ENCODE data around the gene POLE2.
A peak's percentile ranks its signal among the peaks of the same experiment; 100 is the strongest.
"Not testable (repeated sequence)": the region's sequence is repeated elsewhere in the genome, so short reads cannot be mapped to it uniquely, and the experiment has no call there.

Gene POLE2

DNA sequence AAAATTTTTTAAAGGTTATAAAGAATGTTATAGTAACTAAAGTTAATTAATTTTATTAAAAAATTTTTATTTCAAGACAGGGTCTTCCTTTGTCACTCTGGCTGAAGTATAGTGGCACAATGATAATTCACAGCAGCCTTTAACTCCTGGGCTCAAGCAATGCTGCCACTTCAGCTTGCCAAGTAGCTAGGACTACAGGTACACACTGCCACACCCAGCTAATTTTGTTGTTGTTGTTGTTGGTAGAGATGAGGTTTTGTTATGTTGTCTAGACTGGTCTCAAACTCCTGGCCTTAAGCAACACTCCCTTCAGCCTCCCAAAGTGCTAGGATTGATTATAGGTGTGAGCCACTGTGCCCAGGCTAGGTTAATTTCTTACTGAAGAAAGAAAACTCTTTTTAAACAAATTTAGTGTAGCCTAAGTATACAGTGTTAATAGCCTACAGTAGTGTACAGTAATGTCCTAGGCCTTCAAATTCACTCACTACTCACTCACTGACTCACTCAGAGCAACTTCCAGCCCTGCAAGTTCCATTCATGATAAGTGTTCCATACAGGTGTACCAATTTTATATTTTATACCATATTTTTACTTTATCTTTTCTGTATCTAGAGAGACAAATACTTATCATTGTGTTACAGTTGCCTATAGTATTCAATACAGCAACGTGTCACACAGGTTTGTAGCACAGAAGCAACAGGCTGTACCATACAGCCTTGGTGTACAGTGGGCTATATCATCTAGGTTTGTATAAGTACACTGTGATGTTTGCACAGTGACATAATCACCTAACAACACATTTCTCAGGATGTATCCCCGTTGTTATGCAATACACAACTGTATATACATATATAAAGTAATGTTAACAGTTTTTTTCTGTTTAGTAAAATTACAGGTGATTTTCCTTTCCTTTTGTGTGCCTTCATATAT is 28.2 kb downstream of the POLE2 start:
- no peak for DNase-seq (ENCODE audit: low spot score)

DNA sequence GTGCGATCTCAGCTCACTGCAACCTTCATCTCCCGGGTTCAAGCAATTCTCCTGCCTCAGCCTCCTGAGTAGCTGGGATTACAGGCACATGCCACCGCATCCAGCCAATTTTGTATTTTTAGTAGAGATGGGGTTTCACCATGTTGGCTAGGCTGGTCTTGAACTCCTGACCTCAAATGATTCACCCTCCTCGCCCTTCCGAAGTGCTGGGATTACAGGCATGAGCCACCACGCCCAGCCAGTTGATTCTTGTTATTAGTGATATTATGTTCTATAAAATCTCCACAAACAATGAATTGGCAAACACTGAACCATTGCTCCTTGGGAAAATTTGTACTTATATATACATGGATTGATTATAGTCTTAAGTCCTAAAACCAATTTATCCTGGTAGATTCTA is 30.5 kb downstream of the POLE2 start:
- DNase-seq (ENCODE audit: low spot score) = not testable (repeated sequence)

- DNase-seq (ENCODE audit: low spot score) = no peak
Observed at GRCh38 chr14:49654511-49654910, 33.5 kb downstream of the POLE2 start.

DNA sequence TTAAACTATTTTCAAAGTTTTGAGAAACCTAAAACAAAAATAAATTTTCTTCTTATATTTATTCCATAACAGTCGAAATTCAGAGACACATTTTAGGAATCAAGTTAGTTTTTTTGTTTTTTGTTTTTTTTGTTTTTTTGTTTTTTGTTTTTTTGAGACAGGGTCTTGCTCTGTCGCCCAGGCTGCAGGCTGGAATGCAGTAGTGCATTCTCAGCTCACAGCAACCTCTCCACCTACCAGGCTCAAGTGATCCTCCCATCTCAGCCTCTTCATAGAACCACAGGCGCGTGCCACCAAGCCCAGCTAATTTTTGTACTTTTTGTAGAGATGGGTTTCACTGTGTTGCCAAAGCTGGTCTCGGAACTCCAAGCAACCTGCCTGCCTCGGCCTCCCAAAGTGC is 34.5 kb downstream of the POLE2 start:
- no peak for DNase-seq (ENCODE audit: low spot score)

DNA sequence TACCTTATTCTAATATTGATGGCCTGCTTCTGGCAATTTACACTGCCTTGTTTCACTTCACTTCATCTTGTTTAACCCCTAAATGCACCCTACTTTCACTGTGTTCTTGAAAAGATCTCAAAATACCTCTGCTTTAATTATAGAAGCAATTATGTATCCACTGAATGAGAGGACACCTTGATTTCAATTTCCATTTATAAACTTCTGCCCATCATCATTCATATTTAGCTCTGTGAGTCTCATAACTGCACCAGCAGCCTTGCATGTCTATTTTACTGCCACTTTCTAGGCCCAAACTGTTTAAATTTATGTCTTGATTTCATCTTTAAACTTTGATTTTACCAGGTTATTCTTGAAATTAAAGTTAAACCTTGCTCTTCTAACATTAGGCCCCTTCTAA is 45.9 kb downstream of the POLE2 start:
- DNase-seq (ENCODE audit: low spot score) = no peak

DNA sequence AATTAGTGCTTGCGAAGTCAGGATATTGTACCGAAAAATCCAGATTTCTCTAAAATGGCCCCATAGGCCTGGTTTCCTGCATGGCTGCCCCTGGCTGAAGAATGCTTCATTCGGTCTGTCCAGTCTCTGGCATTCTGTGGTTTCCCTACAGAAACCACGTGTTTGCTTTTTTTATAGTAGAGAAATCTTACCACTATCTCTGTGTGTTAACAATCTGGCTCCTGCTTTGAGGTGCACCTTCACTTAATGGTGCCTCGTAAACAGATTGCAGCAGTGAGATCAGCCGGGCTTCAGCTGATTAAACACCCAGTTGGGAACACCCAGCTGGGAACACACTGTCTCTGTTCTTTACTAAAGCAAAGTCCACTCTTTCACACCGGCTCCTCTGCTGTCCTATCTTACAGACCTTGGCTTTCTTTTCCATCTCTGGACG is 46.3 kb downstream of the POLE2 start:
- no peak for DNase-seq (ENCODE audit: low spot score)

GRCh38 chr14:49640540-49641417 is 47.2 kb downstream of the POLE2 start:
- DNase-seq (ENCODE audit: low spot score) = no peak

DNA sequence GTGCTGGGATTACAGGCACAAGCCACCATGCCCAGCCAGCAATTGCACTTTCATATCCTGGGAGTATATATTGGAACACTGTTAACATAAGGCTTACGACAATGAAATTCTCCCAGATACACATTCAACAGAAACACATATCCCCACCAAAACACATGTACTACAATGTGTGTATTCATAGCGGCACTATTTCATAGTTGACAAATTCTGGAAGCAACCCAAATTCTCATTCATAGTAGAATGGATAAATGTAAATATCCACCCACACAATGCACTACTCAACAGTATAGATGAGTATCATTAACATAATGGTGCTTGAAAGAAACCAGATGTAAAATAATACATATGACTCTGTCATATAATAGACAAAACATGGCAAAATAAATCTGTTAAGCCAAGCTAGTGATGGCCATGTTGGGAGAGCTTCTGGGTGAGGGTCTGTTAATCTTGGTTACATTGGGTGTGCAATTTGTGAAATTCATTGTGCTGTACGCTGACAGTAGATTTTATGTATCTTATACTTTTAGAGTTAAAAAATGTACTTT is 50.4 kb downstream of the POLE2 start:
- no peak for DNase-seq (ENCODE audit: low spot score)

GRCh38 chr14:49636866-49637265 is 51.1 kb downstream of the POLE2 start:
- no peak for DNase-seq (ENCODE audit: low spot score)

GRCh38 chr14:49634547-49635334 is 53.3 kb downstream of the POLE2 start, which contains the start of gene DNAAF2:
TSS of gene DNAAF2 (minus strand) at chr14:49635244. CDS start at chr14:49635149, 95 bp downstream.
- peak; percentile 63 for DNase-seq (ENCODE audit: low spot score)

GRCh38 chr14:49633640-49634546 is 54.1 kb downstream of the POLE2 start:
- peak; percentile 87 for DNase-seq (ENCODE audit: low spot score)

DNA sequence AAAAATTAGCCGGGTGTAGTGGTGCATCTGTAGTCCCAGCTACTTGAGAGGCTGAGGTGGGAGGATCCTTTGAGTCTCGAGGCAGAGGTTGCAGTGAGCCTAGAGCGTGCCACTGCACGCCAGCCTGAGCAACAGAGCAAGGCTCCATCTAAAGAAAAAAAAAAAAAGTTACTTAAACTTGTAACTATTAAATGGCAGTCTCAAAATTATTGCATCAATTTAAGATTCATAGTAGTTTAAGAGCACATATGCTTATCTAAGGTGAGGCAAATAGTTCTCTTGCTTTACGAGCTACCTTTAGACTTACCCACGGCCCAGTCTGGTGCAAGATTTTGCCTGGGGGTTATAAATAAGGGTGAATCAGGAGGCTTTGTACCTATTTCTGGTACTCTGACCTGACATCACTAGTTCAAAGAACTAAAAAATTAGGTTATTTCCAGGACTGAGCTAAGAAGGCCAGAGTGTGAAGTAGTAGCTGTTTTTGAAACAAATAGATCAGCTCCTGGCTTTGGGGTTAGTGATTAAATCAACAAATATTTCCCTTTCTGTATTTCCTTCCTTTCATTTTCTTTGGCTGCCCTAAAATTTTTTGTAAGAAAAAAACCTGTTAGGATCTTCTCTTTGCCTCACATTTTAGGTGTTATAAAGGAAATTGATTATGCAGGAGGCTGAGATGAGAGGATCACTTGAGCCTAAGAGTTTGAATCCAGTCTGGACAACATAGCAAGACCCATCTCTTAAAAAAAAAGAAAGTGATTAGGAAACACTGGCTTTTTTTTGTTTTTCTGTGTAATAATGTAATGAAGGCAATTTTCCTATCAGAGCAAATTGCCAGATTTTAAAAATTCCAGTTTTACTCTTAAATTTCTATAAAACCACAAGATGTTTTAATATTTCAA is 63.8 kb downstream of the POLE2 start:
- no peak for DNase-seq (ENCODE audit: low spot score)

GRCh38 chr14:49623387-49623786 is 64.6 kb downstream of the POLE2 start:
- no peak for DNase-seq (ENCODE audit: low spot score)

- DNase-seq (ENCODE audit: low spot score) = peak; percentile 18
Observed at GRCh38 chr14:49622022-49622607, 65.9 kb downstream of the POLE2 start.

DNA sequence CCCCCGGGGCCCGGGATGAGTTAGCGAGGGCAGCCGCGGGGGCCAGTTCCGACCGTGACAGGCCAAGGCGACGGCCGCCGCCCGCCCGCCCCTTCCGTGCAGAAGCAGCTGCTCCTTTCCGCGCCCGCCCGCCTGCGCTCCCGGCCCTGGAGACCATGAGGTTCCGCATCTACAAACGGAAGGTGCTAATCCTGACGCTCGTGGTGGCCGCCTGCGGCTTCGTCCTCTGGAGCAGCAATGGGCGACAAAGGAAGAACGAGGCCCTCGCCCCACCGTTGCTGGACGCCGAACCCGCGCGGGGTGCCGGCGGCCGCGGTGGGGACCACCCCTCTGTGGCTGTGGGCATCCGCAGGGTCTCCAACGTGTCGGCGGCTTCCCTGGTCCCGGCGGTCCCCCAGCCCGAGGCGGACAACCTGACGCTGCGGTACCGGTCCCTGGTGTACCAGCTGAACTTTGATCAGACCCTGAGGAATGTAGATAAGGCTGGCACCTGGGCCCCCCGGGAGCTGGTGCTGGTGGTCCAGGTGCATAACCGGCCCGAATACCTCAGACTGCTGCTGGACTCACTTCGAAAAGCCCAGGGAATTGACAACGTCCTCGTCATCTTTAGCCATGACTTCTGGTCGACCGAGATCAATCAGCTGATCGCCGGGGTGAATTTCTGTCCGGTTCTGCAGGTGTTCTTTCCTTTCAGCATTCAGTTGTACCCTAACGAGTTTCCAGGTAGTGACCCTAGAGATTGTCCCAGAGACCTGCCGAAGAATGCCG is 66.7 kb downstream of the POLE2 start:
- DNase-seq (ENCODE audit: low spot score) = peak; percentile 33

DNA sequence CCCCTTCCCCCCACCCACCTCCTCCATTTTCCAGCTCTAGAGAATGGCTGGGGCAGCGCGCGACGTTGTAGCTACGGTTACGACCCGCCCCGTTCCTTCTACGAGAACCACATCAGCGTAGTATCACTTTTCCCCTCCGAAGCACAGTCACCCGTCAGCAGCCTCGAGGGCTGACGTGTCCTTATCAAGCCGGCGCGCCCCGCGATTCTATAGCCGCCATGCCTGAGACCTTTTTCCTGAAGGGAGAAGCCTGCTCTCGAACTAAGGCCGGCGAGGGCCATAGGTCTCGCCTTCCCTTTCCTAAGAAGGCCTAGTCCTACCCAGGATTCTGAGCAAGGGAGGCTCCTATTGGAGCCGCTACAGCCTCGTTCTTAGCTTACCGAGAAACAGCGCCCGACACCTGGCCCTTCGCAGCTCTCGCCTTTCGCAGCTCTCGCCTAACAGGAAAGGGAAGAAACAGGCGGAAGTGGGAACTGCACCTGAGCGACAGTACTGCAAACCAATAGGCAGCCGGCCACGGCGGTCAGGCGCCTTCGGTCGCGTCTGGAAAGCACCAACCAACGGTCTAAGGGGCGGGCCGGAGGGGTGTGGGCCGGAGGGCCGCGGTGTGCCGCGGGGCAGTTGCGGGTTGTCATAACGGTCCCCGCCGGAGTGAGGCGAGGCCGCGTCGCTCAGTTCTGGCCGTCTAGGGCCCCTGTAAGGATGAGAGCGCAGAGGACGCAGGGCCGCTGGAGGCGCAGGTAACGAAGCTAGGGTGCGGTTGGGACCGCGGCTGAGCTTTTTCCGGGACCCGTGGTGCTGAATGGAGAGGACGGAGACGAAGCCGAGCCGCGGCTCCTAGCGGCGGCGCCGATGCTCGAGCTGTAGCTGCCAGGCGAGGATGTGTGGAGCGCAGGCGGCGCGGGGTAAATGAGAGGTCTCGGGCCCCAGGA is 67.6 kb downstream of the POLE2 start, which contains the start of the genes MGAT2 and RPL36AL:
Gene MGAT2 (plus strand): TSS at position 618 of the 932 bp plus-strand sequence. CDS start 470 bp downstream, outside the sequence.
Gene RPL36AL (minus strand): TSS at position 445 of the 932 bp plus-strand sequence. CDS start 1,522 bp downstream, outside the sequence.
- DNase-seq (ENCODE audit: low spot score) = peak; percentile 97

DNA sequence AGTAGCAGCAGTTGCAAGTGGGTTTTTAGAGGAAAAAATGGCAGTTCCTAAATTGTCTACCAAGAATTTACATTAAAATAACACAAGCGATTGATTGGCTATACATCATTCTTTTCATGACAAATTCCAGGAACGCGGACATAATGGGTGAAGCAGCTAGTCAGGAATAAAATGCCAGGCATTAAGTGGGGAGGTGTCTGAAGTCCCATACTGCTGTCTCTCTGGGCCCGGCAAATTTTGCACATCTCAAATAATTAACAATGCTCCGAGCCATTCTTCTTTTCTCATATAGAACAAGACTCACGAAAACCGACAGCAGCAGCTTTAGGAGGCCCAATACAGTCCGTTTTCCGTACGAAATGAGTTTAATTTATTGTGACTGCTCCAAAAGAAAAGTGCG is 68.3 kb downstream of the POLE2 start:
- no peak for DNase-seq (ENCODE audit: low spot score)

Data from hematopoietic multipotent progenitor cell treated with erythropoietin and hydrocortisone succinate and interleukin-3 and kit ligand, for 17 days (in vitro differentiated cells).